NCI-H1105 (cell line): Measurements from ENCODE around the gene CDON.
A peak's percentile ranks its signal among the peaks of the same experiment; 100 is the strongest.
"Not testable (repeated sequence)": the region's sequence is repeated elsewhere in the genome, so short reads cannot be mapped to it uniquely, and the experiment has no call there.

Source experiments
- DNase-seq: peaks from one replicate; lab custom pipeline; 2025; lab: John Stamatoyannopoulos, UW

CDON gene

DNA sequence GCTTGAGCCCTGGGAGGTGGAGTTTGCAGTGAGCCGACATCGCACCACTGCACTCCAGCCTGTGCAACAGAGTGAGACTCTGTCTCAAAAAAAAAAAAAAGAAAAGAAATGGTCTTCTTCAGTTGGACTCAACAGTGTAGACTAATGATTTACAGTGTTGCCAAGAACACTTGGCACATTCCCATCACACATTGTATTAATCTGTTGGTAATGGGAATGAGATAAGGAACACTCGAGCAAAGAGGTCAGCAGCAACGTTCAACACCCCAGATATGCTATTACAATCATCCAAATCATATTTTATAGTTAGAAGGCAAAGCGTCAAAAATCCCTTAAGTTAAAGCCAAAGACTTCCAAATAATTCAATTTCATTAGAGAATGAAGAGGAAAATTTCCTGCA, 14.5 kb downstream of the CDON start:
- DNase-seq: no peak

DNA sequence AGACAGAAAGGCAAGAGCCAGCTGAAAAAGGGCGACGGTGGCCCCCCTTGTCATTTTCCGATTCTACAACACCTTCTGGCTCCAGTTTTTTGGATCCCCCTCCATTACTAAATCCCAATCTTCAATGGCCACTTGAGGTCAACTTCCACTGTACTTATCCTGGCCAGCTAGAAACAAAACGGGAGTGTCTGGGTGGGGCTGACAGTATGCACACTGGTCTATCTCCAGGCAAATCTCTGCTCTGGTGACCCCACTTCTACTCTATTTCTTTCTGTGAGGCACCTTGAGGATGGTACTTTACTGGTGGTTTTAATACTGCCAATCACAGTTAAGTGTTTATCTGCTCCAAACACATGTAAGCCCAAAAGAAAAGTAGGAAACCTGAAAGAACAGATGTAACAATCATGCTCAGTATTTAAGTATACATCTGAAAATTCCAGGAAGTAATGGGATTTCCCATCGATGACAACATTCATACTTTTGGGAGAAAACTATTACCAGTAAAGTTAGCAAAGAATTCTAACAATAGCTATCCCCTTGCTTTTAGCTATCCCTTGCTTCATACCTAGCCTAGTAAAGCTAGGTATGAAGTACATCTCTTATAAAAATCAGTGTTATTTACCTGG, 16.0 kb downstream of the CDON start:
- no peak for DNase-seq

DNA sequence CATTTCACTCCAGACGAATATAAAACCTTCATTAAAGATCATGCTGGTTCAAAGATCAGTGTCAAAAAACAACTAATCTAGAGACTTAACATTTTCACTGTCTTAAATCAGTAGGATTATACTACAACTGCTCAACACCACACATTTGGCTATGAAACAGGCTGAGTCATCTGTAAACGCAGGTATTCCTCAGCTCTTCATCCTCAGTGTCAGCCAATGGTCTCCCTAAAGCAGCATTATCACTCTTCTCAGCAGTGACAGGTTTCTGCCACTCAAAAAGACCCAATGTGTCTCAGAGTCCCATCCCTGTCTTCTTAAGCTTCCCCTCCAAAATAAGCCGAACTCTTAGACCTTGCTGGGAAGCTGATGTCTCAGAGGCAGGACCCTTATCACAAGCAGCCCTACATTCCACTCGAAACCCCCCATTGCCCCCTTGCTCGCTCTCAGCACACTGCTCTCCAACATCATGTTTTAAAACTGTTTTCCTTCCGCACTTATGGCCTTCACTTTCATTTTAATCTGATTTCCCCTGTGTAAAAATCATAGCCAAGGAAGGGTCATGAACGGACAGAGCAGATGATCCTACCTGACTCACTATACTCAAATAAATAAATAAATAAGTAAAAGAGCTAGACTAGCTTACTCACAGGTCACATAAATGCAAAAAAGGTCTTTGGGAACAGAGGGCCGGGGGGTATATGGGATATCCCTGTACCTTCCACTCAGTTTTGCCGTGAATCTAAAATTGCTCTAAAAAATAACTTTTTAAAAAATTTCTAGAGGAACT, 23.0 kb downstream of the CDON start:
- DNase-seq: no peak

DNA sequence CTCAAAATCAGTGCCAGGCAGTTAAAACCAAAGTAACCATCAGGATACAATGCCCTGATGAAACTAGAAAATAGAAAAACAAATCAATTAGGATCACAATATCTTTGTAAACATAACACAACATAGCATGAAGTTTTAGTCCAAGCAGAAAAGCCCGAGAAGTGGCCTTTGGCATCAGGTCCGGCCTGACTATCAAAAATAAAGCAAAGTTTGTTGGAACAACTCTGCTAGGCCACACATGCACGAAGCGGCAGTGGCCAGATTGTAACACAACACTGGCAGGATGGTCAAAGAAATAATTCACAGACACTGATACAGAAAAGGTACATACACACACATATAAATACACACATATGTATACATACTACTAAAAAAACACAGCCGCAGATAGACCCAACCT, 26.9 kb downstream of the CDON start:
- DNase-seq: no peak

DNA sequence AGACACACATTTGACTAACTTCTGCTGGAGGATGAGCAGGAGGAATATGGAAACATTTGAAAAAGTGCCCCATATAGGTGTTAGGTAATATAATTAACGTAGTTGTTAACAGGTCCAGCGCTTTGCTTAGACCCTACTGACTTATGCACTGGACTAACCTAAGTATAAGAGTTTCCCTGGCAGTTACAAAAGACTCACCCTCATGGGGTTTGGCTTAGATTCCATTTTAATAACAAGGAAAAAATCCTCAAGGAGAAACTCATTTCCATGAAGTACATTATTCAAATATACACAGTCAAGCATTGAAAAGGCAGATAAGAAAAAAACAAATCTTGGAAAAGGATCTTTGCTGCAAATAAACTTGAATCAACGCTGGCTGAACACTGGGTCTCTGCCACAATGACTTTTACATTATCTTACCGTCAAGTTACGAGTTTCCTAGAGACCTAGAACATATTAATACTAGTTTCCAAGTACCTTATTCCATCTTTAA, 27.7 kb downstream of the CDON start:
- DNase-seq: no peak

DNA sequence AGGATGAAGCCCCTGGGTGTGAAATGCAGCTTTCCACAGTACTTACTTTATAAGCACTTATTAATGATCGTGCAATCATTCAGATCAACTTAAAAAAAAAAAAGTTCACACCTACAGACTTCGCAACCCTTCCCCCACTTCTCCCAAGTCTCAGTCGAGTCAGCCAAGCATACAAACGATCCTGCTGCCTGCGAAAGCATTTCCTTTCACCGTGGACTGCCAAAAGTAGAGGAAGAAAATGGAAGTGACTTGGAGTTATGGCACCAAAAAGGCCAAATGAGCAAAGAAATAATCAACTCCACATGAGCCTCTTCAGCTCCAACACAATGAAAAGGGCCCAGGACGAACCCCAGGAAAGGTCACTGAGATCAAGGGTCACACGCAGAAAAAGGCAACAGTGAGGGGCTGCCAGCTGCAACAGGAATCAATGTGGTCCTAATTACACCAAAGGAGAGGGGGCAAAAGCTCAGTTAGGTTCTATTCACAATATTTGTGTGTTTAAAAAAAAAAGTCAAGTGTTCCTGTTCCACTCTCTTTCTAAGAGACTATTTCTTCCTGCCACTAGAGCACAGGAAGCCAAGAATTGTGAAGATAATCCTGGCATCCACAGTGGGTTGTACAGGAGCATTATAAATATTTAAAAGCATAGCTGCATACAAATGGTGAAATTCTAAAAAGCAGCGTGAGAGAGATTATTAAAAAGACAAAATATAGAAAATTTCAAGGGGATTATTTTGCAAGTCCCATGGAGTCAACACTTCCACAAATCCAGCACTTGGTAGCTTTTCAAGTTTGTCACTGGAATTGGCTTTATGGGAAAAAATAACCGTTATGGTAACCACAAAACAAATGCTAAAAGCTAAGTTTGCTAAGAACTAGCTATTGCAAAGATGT, 28.4 kb downstream of the CDON start:
- DNase-seq: no peak

DNA sequence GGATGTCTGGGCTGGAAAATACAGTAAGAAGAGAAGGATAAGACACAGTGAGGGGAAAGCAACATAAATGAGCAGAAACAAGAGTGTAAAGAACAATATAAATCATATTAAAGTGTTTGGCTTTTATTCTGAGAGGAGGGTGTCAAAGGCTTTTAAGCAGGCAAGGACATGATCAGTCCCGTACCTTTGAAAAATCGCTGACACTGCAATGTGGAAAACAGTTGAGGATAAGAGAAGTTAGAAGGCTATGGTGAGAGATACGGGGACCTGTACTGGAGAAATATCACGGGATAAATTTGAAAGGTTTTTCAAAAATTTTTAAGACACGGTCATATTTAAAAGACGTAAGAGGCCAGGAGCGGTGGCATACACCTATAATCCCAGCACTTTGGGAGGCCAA, 30.3 kb downstream of the CDON start:
- DNase-seq: no peak

DNA sequence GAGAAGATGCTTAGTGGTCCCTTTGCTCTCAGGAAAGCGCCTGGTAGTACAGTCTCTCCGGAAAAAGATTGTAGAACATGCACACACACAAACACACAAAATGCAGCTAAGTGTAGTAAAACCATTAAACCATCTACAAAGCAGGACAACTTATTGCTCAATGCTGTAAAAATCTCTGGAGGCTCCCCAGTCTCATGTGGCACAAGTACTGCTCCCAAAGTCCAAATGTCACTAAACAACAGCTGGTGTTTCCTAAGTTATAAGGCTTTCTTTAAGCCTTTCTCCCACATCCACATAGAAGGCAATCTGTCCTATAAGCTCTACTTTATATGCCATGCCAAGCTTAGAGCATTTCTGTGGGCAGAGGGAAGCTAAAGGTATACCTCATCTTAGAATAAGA, 32.9 kb downstream of the CDON start:
- no peak for DNase-seq

DNA sequence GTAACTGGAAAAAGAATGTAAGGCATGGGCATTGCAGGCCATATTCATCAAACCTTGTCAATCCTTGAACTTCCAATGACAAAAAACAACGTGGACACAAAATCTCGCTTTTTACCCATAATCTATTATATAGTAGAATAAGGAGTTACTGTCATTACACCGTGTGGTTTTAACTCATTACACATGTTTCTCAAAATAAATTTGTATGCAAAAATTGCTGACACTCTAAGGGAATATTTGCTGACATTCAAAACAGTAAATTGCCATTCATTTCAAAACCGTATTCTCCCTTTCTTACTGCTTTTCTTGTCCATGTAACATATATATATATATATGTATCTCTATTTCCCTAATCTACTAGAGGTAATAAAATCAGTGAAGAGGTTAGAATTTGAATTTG, 33.4 kb downstream of the CDON start:
- DNase-seq: no peak

DNA sequence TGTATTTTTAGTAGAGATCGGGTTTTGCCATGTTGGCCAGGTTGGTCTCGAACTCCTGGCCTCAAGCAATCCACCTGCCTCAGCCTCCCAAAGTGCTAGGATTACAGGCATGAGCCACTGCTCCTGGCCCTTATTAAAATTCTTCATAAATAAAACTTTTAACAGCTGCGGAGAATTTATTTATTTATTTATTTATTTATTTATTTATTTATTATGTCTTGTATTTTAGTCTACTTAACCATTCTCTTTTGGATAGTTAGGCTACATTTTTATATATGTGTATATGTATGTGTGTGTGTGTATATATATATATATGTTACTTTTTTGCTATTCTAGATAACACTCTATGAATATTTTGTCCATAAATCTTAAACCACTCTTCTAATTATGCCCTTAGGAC, 34.1 kb downstream of the CDON start:
- DNase-seq: not testable (repeated sequence)

DNA sequence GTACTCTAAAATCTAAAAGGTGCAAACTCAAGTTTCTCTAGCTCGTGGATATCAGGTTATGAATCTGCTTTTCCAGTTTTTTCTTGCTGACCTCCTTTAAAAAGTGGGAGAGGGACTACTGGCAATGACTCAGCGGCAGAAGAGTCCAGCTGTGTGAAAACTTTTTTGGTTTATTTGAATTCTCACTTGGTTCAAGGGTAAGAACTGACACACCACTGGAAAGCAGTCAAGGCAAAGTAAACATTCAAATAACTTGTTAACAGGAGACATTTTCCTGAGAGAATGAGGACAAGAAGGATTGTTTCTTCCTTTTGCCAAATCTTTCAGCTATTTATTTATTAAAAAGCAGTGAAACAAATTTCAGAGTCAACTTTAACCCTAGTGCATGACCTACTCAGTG, 36.1 kb downstream of the CDON start:
- no peak for DNase-seq

DNA sequence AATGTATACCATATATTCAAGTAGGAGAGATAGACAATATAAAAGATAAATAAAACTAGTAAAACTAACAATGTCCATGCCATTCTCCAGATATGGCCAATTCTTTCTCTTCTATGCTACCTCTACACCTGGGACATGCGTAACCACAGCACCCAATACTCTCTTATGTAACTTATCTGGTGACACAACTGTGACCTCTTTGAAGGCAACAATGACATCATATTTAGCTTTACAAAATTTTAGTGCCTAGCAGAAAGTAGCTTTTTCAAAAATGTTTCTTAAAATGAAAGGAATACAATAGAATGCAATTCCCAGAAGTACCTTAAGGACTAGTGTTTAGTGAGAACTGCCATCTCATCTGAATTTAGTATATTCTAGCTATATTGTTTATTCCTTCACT, 36.8 kb downstream of the CDON start:
- no peak for DNase-seq

DNA sequence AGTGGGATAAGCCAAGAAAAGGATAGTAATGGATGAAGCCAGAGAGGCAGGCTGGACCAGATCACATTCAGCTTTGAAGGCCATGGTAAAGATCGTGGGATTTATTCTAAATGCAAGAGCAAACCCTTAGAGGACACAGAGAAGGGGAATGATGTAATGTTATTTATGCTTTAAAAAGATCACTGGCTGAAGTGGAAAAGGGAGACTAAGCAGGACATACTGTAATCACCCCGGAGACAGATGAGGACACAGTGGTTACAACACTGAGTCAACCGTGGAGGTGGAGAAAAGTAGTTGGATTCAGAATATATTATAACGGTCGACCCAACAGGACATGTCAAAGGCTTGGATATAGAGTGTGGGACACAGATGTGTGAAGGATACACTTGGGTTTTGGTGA, 38.5 kb downstream of the CDON start:
- DNase-seq: no peak

DNA sequence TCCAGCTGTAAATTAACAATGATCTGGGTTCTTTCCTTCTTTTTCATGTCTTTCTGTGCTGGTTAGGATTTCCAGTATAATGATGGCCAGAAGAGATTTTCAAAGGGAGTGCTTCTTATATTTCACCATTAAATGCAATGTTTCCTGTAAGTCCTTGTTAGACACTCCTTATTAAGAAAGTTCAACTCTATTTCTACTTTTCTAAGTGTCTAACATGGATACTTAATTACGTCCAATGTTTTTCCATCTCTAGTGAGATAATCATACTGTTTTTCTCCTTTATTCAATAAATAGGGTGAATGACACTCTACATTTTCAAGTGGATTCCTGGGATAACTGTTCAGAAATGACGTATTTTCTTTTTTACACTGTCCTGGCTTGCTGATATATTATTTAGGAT, 49.8 kb downstream of the CDON start:
- no peak for DNase-seq

DNA sequence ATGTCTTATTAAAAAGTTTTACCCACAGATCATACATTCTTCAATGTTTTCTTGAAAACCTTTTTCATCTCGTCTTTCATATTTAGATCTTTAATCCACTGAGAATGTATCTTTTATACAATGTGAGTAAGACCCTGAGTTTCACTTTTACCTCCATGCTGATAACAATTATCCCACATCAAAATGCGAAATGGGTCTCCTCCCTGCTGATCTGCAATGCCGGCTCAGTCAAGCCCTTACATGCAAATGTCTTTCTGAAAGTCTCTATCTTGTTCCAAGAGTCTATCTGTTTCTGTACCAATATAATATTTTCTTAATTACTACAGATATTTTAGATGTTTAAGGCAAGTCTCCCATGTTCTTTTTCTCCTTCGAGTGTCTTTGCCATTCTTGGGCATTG, 50.9 kb downstream of the CDON start:
- DNase-seq: no peak

DNA sequence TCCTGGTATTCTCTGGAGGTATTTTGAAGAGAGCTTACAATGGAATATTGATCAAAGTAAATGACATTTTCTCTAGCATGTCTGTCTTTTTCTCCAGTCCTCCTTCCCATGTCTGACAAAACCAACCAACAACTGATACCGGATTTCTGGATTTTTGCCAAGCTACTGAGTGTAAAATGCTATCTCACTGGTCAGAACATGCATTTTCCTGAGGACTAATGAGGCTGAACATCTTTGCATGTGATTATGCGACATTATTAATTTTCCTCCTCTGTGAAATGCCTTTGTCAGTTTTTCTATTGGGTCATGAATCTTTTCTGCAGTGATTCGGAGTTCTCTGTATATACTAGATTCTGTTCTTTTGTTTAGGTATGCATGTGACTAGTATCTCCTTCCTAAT, 51.4 kb downstream of the CDON start:
- peak; percentile 55 for DNase-seq

DNA sequence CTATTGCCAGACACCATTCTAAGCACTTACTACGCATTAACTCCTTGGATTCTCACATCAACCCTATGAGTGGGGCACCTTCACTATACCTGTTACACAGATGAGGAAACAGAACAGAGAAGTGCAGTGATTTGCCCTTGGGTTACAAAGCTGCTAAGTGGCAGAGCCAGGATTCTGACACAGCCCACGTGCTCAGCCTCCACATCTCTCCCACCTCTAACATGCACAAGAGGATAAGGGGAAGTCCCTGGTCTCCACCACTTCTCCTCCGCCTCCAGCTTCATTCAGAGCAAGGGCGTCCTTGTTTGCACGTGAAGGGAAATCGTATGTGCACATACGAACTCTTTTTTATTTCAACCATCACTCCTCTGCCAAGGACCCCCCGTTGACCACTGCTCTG, 53.7 kb downstream of the CDON start:
- no peak for DNase-seq

DNA sequence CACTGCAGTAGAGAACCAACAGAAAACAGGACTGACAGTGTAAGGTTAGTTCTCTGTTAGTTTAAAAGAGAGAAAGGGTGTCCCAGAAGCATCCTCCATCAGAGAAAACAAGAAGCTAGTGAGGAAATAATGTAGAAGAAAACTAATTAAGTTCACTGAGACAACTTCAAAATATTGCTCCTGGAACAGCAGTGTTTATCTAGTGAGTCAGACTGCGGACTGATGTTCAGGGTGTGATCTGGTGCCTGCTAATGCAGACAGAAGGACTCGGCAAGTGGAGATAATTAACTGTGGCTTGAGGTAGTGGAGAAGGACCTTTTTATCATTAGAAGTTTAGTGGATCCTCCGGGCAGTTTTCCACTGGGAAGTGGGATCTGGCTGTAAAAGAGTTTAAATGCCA, 55.4 kb downstream of the CDON start:
- no peak for DNase-seq

DNA sequence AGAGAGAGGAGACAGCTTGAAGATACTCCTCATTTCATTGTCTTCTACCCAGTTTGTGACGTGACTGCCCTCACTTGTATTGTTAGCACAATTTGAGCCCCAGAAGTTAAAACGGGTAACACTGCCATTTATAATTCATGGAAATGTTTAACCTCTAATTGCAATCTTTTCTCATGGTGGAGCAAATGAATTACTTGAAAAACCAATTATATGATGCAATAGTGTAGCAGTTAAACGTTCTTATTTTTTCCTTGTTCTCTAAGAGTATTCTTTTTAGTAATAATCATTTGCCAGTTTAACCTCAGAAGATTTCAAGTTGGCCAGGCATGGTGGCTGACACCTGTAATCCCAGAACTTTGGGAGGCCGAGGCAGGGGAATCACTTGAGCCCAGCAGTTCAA, 56.6 kb downstream of the CDON start:
- no peak for DNase-seq

DNA sequence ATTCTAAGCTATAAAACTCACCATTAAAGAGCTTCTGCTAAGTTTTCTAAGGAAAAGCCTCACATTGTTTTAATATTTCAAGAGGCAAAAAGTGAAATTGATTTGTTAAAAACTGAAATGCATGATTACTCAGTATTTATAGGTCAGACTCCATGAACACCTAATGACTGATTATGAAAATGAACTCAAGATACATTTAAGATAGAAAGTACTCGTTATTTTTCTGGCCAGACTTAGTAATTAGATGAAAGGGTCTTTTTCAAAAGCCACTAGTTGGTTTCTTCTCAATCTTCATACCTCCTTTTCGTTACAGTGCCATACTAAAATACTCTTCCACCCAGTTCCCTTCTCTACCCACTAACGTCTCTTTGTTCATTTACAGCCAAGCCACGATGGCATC, 60.5 kb downstream of the CDON start:
- no peak for DNase-seq

DNA sequence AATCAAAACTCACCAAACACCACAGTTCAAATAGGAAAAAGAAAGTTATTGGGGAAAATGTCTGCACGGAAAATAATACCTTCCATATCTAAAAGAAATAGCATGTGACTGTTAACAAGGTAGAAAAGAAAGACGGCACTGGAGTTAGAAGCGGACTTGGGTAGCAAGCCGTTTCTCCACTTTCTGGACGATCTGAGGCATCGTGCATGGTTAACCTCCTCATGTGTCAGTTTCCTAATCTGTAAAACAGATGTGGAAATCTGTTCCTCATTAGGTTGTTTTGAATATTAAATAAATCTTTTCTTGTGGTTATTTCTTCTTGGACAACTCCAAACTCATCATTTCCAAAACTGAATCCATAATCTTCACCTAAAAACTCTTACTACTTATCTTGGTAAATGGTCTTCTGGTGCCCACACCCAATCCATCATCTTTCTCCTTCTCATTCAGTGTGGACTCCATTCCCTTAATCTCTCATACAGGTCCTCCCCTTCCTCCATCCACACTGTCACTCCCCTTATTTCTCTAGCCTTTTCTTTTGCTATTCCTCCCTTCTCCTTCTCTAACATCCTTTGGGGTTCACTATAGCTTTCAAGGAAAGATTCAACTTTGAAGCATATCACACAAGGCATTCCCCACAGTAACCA, 63.3 kb downstream of the CDON start:
- DNase-seq: no peak

DNA sequence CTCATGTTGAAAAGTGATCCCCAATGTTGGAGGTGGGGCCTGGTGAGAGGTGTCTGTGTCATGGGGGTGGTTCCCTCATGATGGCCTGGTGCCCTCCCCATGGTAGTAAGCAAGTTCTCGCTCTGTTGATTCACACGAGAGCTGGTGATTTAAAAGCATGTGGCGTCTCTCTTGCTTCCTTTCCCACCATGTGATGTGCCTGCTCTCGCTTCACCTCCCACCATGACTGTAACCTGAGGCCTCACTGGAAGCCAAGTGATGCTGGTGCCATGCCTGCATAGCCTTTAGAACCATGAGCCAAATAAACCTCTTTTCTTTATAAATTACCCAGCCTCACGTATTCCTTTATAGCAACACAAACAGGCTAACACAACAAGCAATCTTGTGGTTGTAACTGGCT, 64.4 kb downstream of the CDON start:
- no peak for DNase-seq
